ENCODE measurements around the gene PTPRM.

PTPRM gene

DNA sequence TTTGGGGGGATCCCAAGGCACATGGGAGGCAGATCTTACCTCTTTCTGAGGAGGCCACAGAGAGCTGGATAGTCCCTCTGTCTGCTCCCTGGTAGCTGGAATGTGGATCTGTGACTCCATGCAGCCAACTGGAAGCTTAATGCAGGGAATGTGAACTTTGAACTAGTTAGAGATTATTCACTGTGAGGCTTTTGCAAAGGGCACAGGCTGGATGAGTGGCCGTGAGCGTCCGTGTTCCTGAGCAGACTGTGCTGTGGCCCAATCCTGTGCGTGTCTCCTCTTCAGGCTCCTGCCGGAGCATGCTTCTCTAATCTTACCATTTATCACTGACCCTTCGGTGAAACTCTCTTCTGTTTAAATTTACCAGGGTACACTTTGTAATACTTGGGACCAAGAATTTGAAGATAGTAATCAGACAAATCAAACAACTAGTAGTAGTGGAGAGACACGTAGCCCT lies 187.6 kb downstream of the PTPRM start:
- no peaks in the 10 kb centered on the region for H3K9me3 ChIP-seq (ENCODE audit: insufficient read depth, low read length)
- H3K27me3 ChIP-seq (ENCODE audit: insufficient read depth, insufficient read length), result no peaks in the 10 kb centered on the region
- no peak for DNase-seq (ENCODE audit: low read depth, low spot score)
- H3K4me3 ChIP-seq (ENCODE audit: insufficient read length, low read depth), result no peak overlapping the region
- no peaks in the 10 kb centered on the region for H3K36me3 ChIP-seq (ENCODE audit: insufficient read depth, insufficient read length, low read length)
- H3K4me1 ChIP-seq (ENCODE audit: insufficient read depth, insufficient read length), result no peaks in the 10 kb centered on the region
- no peak for TF ChIP-seq SUZ12 (IDR thresholded peaks at IDR 0.05; ENCODE audit: extremely low read depth, insufficient read depth, insufficient read length)
- no peak for TF ChIP-seq ZNF274 (IDR thresholded peaks at IDR 0.05; ENCODE audit: low read depth, low read length)
- TF ChIP-seq YY1 (IDR thresholded peaks at IDR 0.05; ENCODE audit: insufficient read depth, insufficient read length), result no peak
- no peak overlapping the region for H3K9ac ChIP-seq (ENCODE audit: insufficient read length, low read depth)

DNA sequence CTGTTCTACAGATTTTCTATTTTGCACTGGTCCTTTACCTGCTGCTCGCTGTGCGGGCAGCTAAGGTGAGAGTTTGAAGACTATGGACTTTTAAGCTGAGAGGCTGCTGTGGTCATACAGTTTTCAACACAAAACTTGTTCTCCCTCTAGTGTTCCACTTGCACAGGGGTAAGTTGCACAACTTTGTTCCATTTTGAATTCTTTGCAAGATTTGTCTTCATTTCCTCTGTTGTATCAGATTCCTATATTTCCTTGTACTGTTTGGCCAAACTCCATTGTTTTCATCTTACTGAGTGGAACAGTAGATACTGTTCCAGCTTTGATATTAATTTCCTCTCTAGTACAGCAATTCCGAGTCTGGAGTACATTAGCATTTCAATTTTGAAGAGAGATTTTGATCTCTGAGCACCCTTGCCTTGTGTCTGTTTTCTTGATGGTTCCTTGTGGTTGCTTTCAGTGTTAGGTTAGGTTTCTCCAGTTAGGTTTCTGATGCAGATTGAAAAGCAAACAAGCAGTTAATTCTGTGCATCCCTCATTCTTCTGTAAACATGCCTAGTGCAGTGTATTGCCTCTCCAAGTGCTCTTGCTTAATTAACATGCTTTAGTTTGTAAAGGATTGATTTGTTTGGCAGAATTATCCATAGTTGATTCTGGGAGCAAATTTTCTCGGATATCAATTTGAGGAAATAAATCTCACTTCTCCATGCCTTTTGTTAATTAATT lies 188.8 kb downstream of the PTPRM start:
- Histone ChIP-seq H3K36me3 (ENCODE audit: insufficient read depth, insufficient read length, low read length) (no peaks in the 10 kb centered on the region), H3K27me3 (ENCODE audit: insufficient read depth, insufficient read length) (no peaks in the 10 kb centered on the region), H3K9ac (ENCODE audit: insufficient read length, low read depth) (no peak overlapping the region), H3K9me3 (ENCODE audit: insufficient read depth, low read length) (no peaks in the 10 kb centered on the region), H3K4me1 (ENCODE audit: insufficient read depth, insufficient read length) (no peaks in the 10 kb centered on the region), H3K4me3 (ENCODE audit: insufficient read length, low read depth) (no peak overlapping the region)
- no peak for TF ChIP-seq SUZ12 (IDR thresholded peaks at IDR 0.05; ENCODE audit: extremely low read depth, insufficient read depth, insufficient read length)
- no peak for TF ChIP-seq YY1 (IDR thresholded peaks at IDR 0.05; ENCODE audit: insufficient read depth, insufficient read length)
- no peak for TF ChIP-seq ZNF274 (IDR thresholded peaks at IDR 0.05; ENCODE audit: low read depth, low read length)
- DNase-seq (ENCODE audit: low read depth, low spot score), result no peak

DNA sequence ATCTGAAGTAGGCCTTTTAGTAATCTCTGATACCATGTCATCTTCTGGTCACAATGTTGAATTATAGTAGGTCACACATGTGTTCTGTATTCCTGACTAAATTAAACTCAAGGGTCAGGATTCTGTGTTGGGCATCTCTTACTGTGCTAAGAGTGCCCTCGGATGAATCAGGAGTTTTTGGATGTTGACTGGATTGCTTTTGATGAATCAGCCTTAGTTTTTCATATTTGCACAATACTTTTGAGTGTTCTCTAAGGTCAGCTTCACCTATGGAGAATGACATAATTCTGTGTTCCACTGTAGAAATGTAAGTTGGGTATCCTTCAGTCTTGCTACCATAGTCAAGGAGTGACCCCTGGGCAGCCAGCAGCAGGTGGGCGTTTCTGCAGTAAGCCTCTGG lies 190.1 kb downstream of the PTPRM start:
- Histone ChIP-seq H3K36me3 (ENCODE audit: insufficient read depth, insufficient read length, low read length) (no peaks in the 10 kb centered on the region), H3K9me3 (ENCODE audit: insufficient read depth, low read length) (no peaks in the 10 kb centered on the region), H3K9ac (ENCODE audit: insufficient read length, low read depth) (no peak overlapping the region), H3K4me3 (ENCODE audit: insufficient read length, low read depth) (no peak overlapping the region), H3K27me3 (ENCODE audit: insufficient read depth, insufficient read length) (no peaks in the 10 kb centered on the region), H3K4me1 (ENCODE audit: insufficient read depth, insufficient read length) (no peaks in the 10 kb centered on the region)
- no peak for DNase-seq (ENCODE audit: low read depth, low spot score)
- TF ChIP-seq SUZ12 (IDR thresholded peaks at IDR 0.05; ENCODE audit: extremely low read depth, insufficient read depth, insufficient read length) (no peak), YY1 (IDR thresholded peaks at IDR 0.05; ENCODE audit: insufficient read depth, insufficient read length) (no peak), ZNF274 (IDR thresholded peaks at IDR 0.05; ENCODE audit: low read depth, low read length) (no peak)

DNA sequence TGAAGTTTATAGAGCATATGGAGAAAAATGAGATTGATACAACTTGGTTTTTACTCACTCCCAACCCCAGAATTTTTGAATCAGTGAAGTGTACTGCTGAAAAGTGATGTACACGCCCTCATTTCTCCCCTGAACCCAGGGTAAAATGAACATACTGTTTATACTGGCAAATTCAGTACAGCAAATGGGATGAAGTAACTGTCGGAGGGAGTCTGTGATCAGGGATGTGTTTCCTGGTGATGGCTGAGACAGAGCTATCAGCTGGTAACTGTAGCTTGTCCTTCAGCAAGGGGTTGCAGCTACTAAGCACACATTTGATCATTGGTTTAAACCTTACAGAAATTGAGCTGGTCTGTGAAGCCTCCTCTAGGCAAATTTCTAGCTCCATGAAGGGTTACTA lies 191.6 kb downstream of the PTPRM start:
- Histone ChIP-seq H3K4me3 (ENCODE audit: insufficient read length, low read depth) (no peak overlapping the region), H3K4me1 (ENCODE audit: insufficient read depth, insufficient read length) (no peaks in the 10 kb centered on the region)

DNA sequence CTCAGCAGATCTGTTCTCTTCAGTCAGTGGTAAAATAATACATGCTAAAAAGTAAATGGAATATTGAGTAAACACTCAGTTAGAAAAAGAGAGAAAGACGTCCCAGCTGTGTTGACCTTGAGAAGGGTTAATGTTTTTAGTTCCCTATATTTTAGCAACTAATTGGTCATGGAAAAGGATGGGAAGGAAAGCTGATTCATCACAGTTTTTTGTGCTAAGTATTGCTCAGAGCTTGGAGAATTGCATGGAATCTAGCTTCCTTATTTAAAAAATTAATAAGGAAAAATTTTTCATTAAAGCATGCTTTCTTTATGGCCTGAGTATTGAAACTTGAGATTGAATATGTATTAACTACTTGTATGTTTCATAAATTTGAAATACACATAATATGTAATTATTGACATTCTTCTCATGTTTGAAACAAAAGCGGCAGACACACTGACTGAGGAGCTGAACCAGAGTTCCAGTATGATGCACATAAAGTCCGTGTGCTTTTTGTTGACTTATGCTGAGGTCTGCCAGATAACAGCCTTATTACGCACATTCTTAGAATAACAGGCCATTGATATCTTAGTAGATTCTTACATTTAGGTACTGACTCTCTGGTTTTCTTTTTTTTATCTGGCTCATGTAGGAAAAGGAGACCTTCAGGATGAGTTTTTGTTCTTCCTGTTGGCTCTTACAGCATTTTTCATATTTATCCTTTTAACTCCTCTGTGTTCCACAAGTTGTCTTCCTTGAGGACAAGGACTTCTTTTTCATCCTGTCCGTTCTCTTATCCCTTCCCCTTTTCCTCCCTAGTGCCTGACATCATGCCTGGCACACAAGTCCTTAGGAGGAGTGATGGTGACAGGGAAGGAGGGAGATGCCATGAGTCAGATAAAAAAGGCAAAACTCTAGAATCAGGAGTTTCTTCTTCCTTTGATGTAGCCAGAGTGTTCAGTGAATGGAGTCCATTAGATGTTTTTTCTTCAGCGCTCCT lies 194.1 kb downstream of the PTPRM start:
- H3K9ac ChIP-seq (ENCODE audit: insufficient read length, low read depth), result no peak overlapping the region
- H3K27me3 ChIP-seq (ENCODE audit: insufficient read depth, insufficient read length), result no peaks in the 10 kb centered on the region
- DNase-seq (ENCODE audit: low read depth, low spot score), result no peak
- no peak for TF ChIP-seq YY1 (IDR thresholded peaks at IDR 0.05; ENCODE audit: insufficient read depth, insufficient read length)
- no peak for TF ChIP-seq ZNF274 (IDR thresholded peaks at IDR 0.05; ENCODE audit: low read depth, low read length)
- no peak for TF ChIP-seq SUZ12 (IDR thresholded peaks at IDR 0.05; ENCODE audit: extremely low read depth, insufficient read depth, insufficient read length)
- no peaks in the 10 kb centered on the region for H3K36me3 ChIP-seq (ENCODE audit: insufficient read depth, insufficient read length, low read length)
- no peaks in the 10 kb centered on the region for H3K9me3 ChIP-seq (ENCODE audit: insufficient read depth, low read length)
- H3K4me1 ChIP-seq (ENCODE audit: insufficient read depth, insufficient read length), result no peaks in the 10 kb centered on the region
- no peak overlapping the region for H3K4me3 ChIP-seq (ENCODE audit: insufficient read length, low read depth)

More for the DNA sequence above, 191.6 kb downstream of the PTPRM start:
- Histone ChIP-seq H3K9me3 (ENCODE audit: insufficient read depth, low read length) (no peaks in the 10 kb centered on the region), H3K36me3 (ENCODE audit: insufficient read depth, insufficient read length, low read length) (no peaks in the 10 kb centered on the region), H3K27me3 (ENCODE audit: insufficient read depth, insufficient read length) (no peaks in the 10 kb centered on the region), H3K9ac (ENCODE audit: insufficient read length, low read depth) (no peak overlapping the region)
- TF ChIP-seq YY1 (IDR thresholded peaks at IDR 0.05; ENCODE audit: insufficient read depth, insufficient read length) (no peak), ZNF274 (IDR thresholded peaks at IDR 0.05; ENCODE audit: low read depth, low read length) (no peak), SUZ12 (IDR thresholded peaks at IDR 0.05; ENCODE audit: extremely low read depth, insufficient read depth, insufficient read length) (no peak)
- no peak for DNase-seq (ENCODE audit: low read depth, low spot score)

DNA sequence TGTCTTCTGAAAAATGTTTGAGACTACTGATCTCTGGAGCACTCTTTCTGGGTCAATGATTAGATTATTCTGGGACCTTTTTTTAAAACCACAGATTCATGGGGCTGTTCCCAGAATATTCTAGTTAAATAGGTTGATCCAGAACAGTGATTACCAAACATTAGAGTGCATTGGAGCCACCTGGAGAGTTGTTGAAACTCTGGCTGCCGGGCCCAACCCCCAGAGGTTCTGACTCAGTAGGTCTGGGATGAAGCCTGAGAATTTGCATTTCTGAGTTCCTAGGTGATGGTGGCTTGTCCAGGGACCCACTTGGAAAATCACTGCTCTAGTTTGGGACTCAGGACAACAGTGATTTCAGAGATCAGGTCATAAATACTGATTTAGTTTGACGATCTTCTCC lies 197.3 kb downstream of the PTPRM start:
- DNase-seq (ENCODE audit: low read depth, low spot score), result no peak
- Histone ChIP-seq H3K9me3 (ENCODE audit: insufficient read depth, low read length) (no peaks in the 10 kb centered on the region), H3K4me1 (ENCODE audit: insufficient read depth, insufficient read length) (no peaks in the 10 kb centered on the region), H3K4me3 (ENCODE audit: insufficient read length, low read depth) (no peak overlapping the region), H3K27me3 (ENCODE audit: insufficient read depth, insufficient read length) (no peaks in the 10 kb centered on the region), H3K9ac (ENCODE audit: insufficient read length, low read depth) (no peak overlapping the region), H3K36me3 (ENCODE audit: insufficient read depth, insufficient read length, low read length) (no peaks in the 10 kb centered on the region)
- TF ChIP-seq YY1 (IDR thresholded peaks at IDR 0.05; ENCODE audit: insufficient read depth, insufficient read length) (no peak), SUZ12 (IDR thresholded peaks at IDR 0.05; ENCODE audit: extremely low read depth, insufficient read depth, insufficient read length) (no peak), ZNF274 (IDR thresholded peaks at IDR 0.05; ENCODE audit: low read depth, low read length) (no peak)

DNA sequence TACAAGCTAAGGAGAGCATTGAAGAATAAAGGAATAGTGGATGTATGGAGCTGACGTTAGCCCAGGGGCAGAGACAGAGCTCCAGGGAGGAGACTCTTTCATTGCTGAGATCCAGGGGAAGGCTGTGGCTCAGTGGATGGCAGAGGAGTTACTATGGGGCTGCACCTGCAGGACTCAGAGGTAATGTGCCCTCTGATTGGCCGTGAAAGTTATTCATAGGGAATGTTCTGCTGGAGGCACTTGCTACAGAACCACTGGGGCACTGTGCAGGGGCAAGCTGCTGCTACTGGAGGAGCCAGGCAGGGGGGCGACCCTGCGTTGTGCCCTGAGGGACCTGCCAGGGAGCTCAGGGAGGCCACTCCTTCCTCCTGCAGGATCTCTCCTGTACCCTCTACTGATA lies 199.2 kb downstream of the PTPRM start:
- Histone ChIP-seq H3K9ac (ENCODE audit: insufficient read length, low read depth) (no peak overlapping the region), H3K27me3 (ENCODE audit: insufficient read depth, insufficient read length) (no peaks in the 10 kb centered on the region), H3K4me3 (ENCODE audit: insufficient read length, low read depth) (no peak overlapping the region), H3K4me1 (ENCODE audit: insufficient read depth, insufficient read length) (no peaks in the 10 kb centered on the region), H3K9me3 (ENCODE audit: insufficient read depth, low read length) (no peaks in the 10 kb centered on the region), H3K36me3 (ENCODE audit: insufficient read depth, insufficient read length, low read length) (no peaks in the 10 kb centered on the region)
- no peak for DNase-seq (ENCODE audit: low read depth, low spot score)
- TF ChIP-seq SUZ12 (IDR thresholded peaks at IDR 0.05; ENCODE audit: extremely low read depth, insufficient read depth, insufficient read length), result no peak
- TF ChIP-seq YY1 (IDR thresholded peaks at IDR 0.05; ENCODE audit: insufficient read depth, insufficient read length), result no peak
- TF ChIP-seq ZNF274 (IDR thresholded peaks at IDR 0.05; ENCODE audit: low read depth, low read length), result no peak
